ENCODE measurements around the gene TMEM150B.

The TMEM150B gene

GRCh38 chr19:55358493-55358892 is 33.4 kb upstream of the TMEM150B start:
- Histone ChIP-seq H3K4me2 (ENCODE audit: insufficient read depth, low read length) (no peak overlapping the region), H2AFZ (ENCODE audit: low read depth, low read length) (no peak overlapping the region), H3K79me2 (ENCODE audit: insufficient read depth, low read length) (no peaks in the 10 kb centered on the region), H3K4me1 (ENCODE audit: insufficient read depth, low read length) (no peaks in the 10 kb centered on the region), H3K9ac (ENCODE audit: low read depth, low read length) (no peak overlapping the region), H3K4me3 (ENCODE audit: low read depth in 1 of 2, low read length in 2 of 2) (no peak overlapping the region), H3K27ac (ENCODE audit: low read length) (no peak overlapping the region), H3K27me3 (ENCODE audit: insufficient read depth, low read length, poor library complexity) (no peaks in the 10 kb centered on the region), H3K9me3 (ENCODE audit: insufficient read depth, low read length, severe bottlenecking) (no peaks in the 10 kb centered on the region), H3K36me3 (ENCODE audit: insufficient read depth, low read length) (no peaks in the 10 kb centered on the region), H4K20me1 (ENCODE audit: insufficient read depth, low read length) (no peaks in the 10 kb centered on the region)
- no peak for TF ChIP-seq EZH2 (IDR thresholded peaks at IDR 0.05; ENCODE audit: borderline replicate concordance, low read depth, low read length, severe bottlenecking)
- TF ChIP-seq CTCF (IDR thresholded peaks at IDR 0.05; ENCODE audit: borderline replicate concordance, extremely low read depth, low read length, poor library complexity, severe bottlenecking): no peak
- DNase-seq (no peak), ATAC-seq (ENCODE audit: insufficient read depth, low read depth) (no peak)

- Histone ChIP-seq H3K27ac (ENCODE audit: low read length) (no peak overlapping the region), H3K27me3 (ENCODE audit: insufficient read depth, low read length, poor library complexity) (no peaks in the 10 kb centered on the region)
Observed at GRCh38 chr19:55355213-55355821, 30.2 kb upstream of the TMEM150B start.

GRCh38 chr19:55354698-55355212 is 29.6 kb upstream of the TMEM150B start, which contains the start of gene COX6B2:
TSS of gene COX6B2 (minus strand) at chr19:55354719. CDS start at chr19:55354521, 198 bp downstream.
- H3K4me2 ChIP-seq (ENCODE audit: insufficient read depth, low read length): no peak within 1 kb of the TSS
- no peak within 1 kb of the TSS for H3K27ac ChIP-seq (ENCODE audit: low read length)
- H2AFZ ChIP-seq (ENCODE audit: low read depth, low read length): no peak within 1 kb of the TSS
- no peaks in the 10 kb centered on the region for H3K9me3 ChIP-seq (ENCODE audit: insufficient read depth, low read length, severe bottlenecking)
- H3K4me3 ChIP-seq (ENCODE audit: low read depth in 1 of 2, low read length in 2 of 2): no peak within 1 kb of the TSS
- ATAC-seq (ENCODE audit: insufficient read depth, low read depth) (no peak), DNase-seq (no peak)
- H3K4me1 ChIP-seq (ENCODE audit: insufficient read depth, low read length): no peaks in the 10 kb centered on the region
- H3K79me2 ChIP-seq (ENCODE audit: insufficient read depth, low read length): no peaks in the 10 kb centered on the region
- H3K27me3 ChIP-seq (ENCODE audit: insufficient read depth, low read length, poor library complexity): no peaks in the 10 kb centered on the region
- TF ChIP-seq CTCF (IDR thresholded peaks at IDR 0.05; ENCODE audit: borderline replicate concordance, extremely low read depth, low read length, poor library complexity, severe bottlenecking) (no peak), EZH2 (IDR thresholded peaks at IDR 0.05; ENCODE audit: borderline replicate concordance, low read depth, low read length, severe bottlenecking) (no peak)
- no peaks in the 10 kb centered on the region for H3K36me3 ChIP-seq (ENCODE audit: insufficient read depth, low read length)
- no peaks in the 10 kb centered on the region for H4K20me1 ChIP-seq (ENCODE audit: insufficient read depth, low read length)
- H3K9ac ChIP-seq (ENCODE audit: low read depth, low read length): no peak within 1 kb of the TSS

More at GRCh38 chr19:55355213-55355821, 30.2 kb upstream of the TMEM150B start:
- H4K20me1 ChIP-seq (ENCODE audit: insufficient read depth, low read length): no peaks in the 10 kb centered on the region
- no peak for ATAC-seq (ENCODE audit: insufficient read depth, low read depth)
- H3K9me3 ChIP-seq (ENCODE audit: insufficient read depth, low read length, severe bottlenecking): no peaks in the 10 kb centered on the region
- no peaks in the 10 kb centered on the region for H3K4me1 ChIP-seq (ENCODE audit: insufficient read depth, low read length)
- no peaks in the 10 kb centered on the region for H3K36me3 ChIP-seq (ENCODE audit: insufficient read depth, low read length)
- H3K79me2 ChIP-seq (ENCODE audit: insufficient read depth, low read length): no peaks in the 10 kb centered on the region
- DNase-seq: no peak
- no peak overlapping the region for H3K9ac ChIP-seq (ENCODE audit: low read depth, low read length)
- no peak overlapping the region for H2AFZ ChIP-seq (ENCODE audit: low read depth, low read length)
- H3K4me3 ChIP-seq (ENCODE audit: low read depth in 1 of 2, low read length in 2 of 2): no peak overlapping the region
- TF ChIP-seq CTCF (IDR thresholded peaks at IDR 0.05; ENCODE audit: borderline replicate concordance, extremely low read depth, low read length, poor library complexity, severe bottlenecking) (no peak), EZH2 (IDR thresholded peaks at IDR 0.05; ENCODE audit: borderline replicate concordance, low read depth, low read length, severe bottlenecking) (no peak)
- H3K4me2 ChIP-seq (ENCODE audit: insufficient read depth, low read length): no peak overlapping the region

Data from DND-41 (cell line).